Pons (tissue), 1 donor: ENCODE results near the gene HIPK2.
A peak's percentile ranks its signal among the peaks of the same experiment; 100 is the strongest.

Source experiments
- DNase-seq: peaks from one replicate; pipeline ENCODE4 v3.0.0-alpha.2; 2016; ENCODE audit warnings: low spot score

Gene HIPK2

DNA sequence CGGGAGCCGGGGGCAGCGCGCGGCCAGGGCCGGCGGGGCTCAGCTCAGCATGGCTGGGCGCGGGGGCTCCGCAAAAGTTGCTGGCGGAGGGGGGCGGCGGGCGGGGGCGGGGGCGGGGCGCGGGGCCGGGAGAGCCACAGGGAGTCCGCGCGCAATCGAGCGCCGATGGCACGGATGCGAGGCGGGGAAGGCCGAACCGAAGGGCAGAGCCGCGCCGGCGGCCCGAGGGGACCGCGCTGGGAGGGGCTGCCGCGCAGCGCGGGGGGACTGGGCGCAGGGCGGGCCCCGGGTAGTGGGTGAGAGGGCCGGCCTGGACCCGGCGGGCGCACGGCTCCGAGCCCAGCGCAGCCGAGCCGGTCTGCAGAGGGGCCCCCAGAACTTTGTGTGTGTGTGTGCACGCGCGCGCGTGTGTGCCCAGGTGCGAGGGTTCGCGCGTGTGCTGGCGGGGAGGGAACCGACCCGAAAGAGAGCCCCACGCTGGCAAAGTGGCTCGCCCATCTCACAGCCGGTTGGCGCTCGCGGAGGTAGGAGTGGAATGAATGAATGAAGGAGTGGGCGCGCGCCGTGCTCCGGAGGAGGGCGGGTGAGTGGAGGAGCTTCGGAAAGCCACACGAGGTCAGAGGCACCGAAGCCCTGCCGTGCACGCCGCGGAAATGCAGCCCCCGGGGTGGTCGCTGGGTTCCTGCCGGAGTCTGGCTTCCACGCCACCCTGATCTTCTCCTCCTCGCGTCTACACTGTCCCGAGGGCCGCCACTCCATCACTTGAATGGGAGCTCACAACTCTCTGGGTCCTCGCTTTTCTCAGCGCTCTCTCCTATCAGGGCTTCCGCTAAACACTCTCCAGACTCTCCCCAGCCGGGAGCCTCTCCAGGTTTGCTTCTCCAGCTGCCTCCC is at the start of gene HIPK2:
TSS of gene HIPK2 (minus strand) at position 51 of the 894 bp plus-strand sequence. CDS start 375 bp downstream, outside the sequence.
- DNase-seq: no peak

DNA sequence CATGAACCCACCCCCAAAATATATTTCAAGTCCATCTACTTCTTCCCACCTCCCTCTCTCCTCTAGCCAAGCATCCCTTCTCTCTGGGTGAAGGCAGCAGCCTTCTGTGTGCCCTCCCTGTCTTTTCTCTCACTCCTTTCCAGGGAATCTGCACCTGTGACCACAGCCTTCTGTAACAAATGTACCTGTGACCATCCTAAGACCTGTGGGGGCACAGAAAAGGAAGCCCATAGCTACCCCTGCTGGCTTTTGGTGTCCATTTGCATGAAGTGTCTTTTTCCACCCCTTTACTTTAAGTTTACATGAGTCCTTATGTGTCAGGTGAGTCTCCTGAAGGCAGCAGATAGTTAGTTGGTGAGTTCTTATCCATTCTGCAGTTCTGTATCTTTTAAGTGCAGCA is 49.2 kb upstream of the HIPK2 start:
- no peak for DNase-seq

DNA sequence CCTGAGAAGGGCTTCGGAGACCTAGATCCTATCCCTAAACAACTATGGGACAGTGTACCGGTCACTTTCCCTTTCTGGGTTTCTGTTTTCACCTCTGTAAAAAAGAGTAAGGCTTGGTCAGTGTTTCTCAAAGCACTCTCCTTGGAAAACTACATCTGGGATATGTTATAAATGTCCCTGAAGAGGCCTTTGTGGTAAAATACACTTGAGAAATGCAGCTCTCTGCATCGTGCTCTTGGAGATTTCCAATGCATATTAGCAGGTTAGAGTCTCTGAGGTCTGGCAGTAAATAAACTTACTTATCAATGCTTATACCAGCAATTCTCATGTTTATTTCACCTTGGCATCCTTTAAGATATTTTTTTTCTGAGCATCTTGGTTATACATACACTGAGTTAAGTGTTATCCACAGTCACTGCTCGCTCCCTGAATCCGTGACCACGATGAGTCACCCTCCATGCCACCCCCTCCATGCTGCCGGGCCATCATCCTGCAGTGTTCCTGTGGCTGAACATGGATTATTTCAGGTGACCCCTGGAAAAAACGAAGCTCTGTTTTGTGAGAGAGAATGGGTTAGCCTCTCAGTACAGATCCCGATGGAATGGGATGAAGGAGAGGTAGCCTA is 48.0 kb upstream of the HIPK2 start:
- no peak for DNase-seq

DNA sequence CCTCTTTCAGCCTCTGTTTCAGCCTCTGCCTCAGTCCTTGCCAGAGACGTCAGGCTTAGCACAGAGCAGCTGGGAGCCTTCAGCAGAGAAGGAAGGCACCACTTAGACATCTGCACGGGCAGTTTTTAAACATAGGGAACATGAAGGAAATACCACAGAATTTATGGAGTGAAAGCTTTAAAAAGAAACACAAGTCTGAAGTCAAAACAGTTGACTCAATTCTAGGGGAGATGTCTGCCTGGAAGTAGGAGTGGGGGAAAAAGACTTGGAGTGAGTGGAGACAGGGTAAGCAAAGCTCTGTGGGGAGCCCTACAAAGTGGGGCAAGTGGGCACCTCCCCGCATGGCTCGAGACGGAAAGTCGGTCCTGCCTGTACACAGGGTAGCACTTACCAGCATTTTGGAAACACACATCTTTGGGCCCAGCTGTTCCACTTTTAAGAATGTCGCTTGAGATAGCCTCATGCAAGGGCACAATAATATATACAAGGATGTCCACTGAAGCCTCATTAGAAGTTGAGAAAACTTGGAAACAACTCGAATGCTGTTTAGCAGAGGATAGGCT is 46.2 kb upstream of the HIPK2 start:
- no peak for DNase-seq

DNA sequence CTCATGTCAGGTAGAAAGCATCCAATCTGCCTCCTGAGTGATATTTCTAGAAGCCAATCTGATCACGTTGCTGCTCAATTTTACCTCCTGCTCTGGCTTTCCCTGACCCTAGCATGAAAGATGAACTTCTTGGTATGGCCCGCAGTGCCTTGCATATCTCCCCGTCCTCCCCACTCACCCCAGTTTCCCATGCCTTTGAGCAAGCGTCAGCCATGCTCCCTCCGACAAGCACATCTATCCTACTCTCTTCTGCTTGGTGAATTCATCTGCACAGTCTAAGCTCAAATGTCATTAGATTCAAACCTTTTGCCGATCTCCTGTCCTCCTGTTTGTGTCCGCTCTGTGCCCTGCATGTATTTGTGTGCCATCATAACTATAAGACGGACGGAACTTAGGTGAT is 45.1 kb upstream of the HIPK2 start:
- no peak for DNase-seq

DNA sequence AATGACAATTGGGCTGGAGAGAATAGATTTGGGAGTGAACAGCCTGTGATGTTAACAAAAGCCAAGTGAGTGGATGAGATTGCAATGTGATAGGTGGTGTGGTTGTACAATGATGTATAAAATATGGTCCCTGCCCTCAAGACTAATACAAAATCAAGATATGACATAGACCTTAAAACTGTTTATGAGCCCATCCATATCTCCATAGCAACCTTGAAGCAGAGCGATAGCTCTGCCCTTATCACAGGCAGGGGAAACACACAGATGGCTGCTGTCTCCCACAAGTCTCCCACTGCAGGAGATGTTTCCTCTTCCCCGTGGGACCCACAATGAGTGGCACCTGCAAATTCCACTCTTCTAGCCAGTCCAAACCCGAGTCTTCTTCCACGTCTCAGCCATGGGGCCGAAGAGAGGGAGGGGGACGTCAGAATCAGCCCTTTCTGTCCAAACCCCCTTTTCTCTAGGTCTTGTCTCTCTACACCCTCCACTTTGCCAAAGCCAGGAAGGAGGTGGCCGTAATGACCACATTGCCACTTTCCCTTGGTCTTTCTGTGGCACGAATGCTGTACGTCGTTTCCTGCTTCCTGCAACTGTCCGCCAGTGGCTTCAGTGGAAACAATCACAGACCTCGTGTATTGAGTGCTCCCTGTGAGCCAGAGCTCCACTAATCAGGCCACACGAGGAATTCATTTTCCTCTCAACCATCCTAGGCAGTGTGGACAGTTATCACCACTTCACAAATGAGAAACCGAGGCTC is 43.7 kb upstream of the HIPK2 start:
- no peak for DNase-seq

DNA sequence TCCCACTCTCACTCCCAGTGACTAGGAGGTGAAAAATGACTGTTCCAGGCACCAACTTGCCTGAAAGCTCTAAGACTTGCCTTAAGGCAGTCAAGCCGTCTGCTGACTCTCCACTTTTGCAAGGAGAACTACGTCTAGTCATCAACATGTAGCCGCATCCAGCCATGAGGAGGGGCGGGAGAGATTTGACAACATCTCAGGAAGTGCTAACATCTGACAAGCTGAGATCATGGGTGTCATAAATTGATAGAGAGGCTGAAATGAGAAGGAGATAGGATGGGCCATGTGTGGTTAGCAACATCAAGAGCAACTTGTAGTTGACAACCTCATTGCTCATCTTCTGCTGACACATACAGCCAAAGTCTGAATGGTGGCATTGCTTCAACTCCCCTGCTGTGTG is 42.3 kb upstream of the HIPK2 start:
- no peak for DNase-seq

DNA sequence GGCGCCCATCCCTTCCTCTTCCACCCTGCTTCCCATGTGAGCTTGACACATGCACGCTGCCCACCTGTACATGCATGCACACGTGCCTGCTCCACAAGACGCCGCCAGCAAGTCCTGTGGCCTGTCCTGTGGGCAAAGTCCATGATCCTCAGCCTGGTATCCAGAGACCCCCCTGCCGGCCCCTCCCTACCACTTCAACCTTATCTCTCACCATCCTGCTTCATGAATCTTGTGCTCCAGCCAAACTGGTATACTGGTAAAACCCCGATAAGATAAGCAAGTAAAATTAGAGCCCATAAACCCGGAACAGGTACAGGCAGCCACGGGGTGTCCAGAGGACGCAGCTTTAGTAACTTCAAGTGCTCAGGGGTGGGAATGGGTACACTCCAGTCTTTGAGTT is 39.5 kb upstream of the HIPK2 start:
- DNase-seq: no peak

DNA sequence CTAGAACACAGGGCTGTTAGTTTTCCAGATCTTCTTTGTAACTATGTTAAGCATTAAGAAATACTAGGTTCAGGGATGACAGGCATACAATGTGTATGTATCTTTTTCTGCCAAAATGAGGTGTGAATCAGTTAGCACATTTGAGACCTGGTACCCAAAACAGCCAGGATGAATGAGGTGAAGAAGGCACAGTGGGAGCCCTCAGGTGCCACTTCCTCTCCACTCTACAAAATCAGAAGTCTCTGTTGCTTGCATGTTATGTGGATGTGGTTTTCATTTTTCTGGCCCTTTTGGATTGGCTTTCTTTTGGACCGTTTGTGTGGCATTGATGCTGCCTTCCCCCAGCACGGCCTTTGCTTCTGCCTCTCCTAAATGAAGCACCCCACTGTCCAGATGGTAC is 35.9 kb upstream of the HIPK2 start:
- DNase-seq: no peak

DNA sequence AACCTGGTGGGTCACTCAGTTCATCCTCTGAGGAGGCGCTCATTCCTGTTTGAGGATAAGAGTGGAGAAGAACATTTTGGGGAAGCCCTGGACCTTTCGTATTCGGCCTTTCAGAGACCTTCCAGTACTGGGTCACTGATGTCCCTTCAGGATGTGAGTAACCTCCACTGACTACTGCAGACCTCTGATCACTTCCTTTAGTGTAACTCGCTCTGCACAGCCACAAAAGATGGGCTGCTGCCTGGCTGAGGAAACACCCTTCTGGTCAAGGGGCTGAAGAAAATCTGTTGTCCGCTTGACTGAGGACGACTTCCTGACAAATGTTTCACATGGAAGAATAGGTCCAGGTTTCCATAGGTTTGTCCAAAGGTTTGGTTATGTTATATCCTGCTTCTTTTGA is 35.4 kb upstream of the HIPK2 start:
- no peak for DNase-seq

DNA sequence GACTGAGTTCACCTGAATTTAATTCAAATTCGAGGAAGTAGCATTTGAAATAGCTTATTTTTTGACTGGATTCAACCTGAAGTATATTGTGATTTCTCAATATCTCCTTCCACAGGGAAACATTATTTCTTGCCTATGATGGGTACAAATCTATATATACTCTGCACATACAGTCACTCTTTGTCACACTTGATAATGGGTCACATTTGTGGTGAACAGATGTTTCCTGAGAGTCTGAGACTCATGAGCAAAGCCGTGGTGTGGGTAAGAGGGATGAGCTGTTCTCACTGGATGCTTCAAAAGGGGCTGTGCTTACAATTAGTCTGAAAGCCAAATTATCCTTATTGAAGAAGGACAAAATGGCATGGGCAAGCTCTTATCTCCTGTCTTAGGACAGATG is 33.3 kb upstream of the HIPK2 start:
- DNase-seq: no peak

DNA sequence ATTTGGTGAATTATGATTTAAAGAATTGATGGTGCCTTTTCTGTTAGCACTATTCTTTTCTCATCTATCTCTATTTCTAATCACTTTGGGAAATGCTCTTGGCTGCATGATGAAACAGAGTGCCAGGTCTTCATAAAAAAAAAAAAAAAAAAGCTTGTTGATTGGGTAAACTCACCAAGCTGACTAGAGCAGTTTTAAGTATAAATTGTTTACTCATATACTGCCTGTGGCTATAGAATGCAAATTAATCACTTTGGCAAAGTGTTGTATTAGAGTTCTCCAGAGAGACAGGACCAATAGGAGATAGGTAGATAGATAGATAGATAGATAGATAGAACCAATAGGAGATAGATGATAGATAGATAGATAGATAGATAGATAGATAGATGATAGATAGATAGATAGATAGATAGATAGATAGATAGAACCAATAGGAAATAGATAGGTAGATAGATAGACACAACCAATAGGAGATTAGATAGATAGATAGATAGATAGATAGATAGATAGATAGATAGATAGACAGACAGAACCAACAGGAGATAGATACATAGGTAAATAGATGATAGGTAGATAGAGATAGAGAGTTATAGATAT is 31.1 kb upstream of the HIPK2 start:
- no peak for DNase-seq

DNA sequence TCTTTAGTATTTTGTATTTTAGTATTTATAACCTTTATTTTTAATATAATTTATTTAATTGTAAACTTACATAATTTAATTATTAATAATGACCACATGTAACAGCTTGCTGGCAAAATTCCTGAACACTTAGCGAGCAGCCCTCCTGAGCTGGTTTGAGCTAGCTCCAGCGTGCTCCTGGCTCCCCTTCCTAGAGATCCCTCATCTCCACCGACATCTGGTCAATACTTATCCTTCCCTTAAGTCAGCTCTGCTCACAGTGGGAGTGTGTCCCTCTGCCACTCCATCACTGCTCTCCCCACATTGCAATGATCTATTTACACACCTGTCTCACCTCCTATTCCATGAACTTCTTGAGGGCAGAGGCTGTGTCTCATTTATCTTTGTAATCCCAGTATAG is 30.6 kb upstream of the HIPK2 start:
- no peak for DNase-seq

DNA sequence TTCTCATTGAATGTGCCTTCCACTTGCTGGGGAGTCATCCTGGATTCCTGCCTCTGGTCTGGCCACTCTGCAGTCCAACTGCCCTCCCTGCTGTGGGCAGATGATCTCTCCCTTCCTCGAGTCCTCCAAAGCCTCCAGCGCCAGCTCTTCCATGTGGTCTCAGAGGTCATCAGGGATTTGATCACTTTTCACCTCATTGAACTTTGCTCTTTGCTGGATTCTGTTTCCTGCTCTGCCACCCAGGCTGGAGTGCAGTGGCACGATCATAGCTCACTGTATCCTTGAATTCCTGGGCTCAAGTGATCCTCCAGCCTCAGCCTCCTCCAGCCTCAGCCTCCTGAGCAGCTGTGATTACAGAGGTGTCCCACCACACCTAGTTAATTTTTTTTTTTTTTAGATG is 29.2 kb upstream of the HIPK2 start:
- no peak for DNase-seq

DNA sequence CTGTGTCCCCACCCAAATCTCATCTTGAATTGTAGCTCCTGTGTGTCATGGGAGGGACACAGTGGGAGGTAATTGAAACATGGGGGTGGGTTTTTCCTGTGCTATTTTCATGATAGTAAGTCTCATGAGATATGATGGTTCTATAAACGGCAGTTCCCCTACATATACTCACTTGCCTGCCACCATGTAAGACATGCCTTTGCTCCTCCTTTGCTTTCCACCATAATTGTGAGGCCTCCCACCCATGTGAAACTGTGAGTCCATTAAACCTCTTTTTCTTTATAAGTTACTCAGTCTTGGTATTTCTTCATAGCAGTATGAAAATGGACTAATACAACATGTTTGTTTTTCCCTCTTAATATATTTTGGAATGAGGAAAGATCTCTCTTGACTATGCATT is 26.8 kb upstream of the HIPK2 start:
- no peak for DNase-seq

DNA sequence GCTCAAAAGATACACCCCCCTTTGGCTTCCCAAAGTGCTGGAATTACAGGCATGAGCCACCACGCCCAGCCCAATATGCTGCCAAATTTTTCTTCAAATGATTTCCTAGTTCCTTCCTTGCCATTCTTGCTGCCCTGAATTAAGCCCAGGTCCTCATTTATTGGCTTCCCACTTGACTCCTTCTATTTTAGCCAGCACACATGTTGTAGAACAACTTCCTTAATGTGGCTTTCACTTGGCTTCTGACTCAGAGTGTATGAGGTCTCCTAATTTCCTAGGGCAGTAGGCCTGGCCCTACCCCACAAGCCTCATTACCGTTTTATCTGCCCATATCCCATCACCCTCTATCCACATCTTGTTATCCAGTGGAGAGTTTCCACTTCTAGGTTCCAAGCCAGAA is 21.8 kb upstream of the HIPK2 start:
- peak; percentile 73 for DNase-seq

DNA sequence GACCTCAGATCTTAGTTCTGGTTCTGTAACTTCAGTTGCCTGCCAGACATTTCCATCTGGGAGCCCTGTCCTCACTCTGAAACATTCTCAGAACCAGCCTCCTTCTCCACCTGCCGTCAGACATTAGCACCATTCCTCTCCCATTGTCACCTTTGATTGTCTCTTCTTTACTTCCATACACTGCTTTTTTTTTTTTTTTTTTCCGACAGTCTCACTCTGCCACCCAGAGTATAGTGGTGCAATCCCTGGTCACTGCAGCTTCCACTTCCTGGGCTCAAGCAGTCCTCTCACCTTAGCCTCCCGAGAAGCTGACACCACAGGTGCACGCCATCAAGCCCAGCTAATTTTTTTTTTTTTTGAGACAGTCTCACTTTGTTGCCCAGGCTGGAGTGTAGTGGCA is 21.1 kb upstream of the HIPK2 start:
- no peak for DNase-seq

DNA sequence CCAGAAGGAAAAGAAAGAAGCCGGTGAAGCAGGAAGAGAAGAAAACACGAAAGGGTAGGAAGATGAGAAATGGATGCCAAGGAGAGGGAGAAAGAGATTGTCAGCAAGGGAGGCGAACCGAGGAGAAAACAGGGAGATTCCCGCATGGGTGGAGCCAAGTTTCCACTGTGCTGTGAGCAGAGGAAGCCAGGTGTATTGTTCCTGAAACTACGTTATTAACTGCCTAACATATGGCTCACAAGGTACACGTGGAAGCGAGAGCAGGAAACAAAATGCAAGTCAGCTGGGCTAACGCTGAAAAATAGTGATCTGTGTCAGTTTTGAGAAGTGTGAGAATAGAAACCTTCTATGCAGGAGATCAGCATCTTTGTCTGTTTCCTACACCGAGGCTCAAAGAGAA is 20.4 kb upstream of the HIPK2 start:
- no peak for DNase-seq

DNA sequence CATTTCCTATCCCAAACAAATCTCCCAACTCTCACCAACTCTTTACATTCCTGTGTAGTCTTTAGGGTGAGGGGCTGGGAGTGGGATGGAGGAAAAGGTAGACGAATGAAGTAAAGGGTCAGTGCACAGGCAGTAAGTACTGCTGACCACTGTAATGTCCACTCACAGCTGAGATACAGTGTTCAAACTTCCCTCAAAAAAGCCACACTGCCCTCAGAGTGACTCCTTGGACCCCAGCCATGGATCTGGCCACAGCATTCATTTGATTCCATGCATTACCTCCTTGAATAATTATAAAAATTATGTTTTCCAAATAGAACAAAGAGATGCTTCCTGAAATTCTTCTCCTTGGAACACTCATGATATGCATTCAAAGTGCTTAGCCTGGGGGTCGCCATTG is 19.8 kb upstream of the HIPK2 start:
- no peak for DNase-seq

DNA sequence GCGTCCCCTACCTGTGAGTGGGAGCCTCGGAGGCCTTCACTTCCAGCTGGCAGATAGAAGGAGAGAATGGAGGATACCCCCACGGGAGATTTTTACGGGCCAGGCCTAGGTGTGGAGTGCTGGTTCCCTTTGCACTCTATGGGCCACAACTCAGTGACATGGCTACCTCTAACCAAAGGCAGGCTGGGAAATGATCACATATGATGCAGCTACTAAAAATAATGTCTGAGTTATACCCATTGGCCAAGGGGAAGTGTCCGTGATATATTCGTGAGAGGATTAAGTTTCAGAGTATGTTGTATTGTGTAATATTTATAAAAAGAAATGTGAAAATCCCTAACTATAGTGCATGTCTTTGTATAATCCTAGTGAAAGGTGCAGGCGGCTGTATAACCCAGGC is 13.5 kb upstream of the HIPK2 start:
- no peak for DNase-seq

DNA sequence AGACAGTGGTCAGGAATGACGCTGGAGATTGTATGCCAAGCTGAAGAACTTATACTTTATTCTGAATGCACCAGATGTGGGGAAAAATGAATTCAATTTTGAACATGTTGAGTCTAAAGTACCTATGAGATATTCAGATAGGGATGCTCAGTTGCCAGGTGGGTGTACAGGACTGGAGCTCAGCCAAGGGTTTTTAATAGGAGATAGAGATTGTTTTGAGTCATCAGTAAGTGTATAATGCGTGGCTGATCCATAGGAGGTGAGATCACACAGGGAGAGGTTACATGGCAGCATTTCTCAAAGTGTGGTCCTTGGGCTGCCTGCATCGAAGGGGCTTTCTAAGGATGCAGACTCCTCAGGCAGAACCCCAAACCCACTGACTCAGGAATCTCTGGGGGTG is 6.8 kb upstream of the HIPK2 start:
- DNase-seq: no peak

DNA sequence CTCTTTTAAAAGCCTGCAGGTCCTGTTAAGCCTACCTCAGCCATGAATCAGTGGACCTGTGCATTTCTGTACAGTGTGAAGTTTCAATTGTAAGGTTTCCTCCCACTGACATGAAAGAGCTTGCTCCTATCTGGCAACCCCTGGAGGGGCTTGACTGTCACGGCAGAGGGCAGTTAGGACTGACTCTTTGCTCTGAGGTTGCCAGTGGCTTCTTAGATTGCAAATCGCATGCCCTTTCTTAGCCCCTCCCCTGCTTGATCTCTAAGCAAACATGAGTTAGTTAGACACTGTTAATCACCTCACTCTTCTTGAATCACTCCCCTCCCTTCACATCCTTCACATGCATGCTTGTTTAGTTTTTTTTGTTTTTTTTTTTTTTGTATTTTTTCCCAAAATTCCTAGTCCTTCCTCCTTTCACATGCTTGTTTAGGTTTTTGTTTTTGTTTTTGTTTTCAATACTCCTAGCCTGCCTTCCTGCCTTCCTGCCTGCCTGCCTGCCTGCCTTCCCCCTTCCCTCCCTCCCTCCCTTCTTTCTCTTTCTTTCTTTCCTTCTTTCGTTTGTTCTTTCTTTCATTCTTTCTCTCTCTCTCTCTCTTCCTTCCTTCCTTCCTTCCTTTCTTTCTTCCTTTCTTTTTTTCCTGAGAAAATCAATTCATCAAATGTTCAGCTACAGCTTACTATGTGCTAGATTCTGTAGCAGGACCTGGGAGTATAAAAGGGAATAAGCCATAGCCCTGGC is 6.0 kb upstream of the HIPK2 start:
- no peak for DNase-seq
